Measurements from ENCODE around the gene MAP2. TPM values are rescaled to one million over a fixed set of nuclear protein-coding genes. Genes with fewer than 3 reads are reported as not detected.

The MAP2 gene
- total and polyA plus RNA-seq, 2 of the 8 experiments (the other 6 are each of a cell fraction or from before 2014, with no cell fraction given): 5.9 to 9.4 TPM

DNA sequence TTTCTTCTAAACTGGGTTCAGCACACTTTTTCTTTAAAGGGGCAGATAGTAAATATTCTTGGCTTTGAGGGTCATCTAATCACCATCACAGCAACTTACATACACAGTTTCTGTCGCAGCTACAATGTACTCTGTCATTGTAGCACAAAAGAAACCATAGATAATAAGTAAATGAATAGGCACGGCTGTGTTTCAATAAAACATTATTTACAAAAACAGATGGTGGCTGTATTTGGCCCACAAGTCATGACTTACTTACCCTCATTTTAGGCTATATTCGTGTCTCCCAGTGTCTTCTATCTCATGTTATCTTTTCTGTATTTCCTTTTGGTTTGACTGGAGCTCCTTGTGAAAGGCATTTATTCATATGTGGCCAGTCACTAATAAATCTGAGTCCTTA, 168.3 kb downstream of the MAP2 start:
- ChIA-PET POLR2A (ENCODE audit: partially characterized antibody) (interaction anchor here (1.2 kb wide), 1 partner anchor 23 kb away, joined by 3 read pairs; no protein-coding TSS in a partner anchor), CTCF (ENCODE audit: partially characterized antibody) (no interaction called here)
- Histone ChIP-seq H3K4me2 (ENCODE audit: insufficient read depth in 1 of 2, low read depth in 2 of 2, low read length in 2 of 2) (no peak overlapping the region), H3K36me3 (ENCODE audit: control insufficient read depth in 2 of 4, insufficient read depth in 4 of 4, low read length in 3 of 4) (no peaks in the 10 kb centered on the region), H3K9me3 (ENCODE audit: insufficient read depth in 2 of 2, low read depth in 1 of 2, low read length in 1 of 2) (no peaks in the 10 kb centered on the region), H2AFZ (ENCODE audit: low read length) (no peak overlapping the region), H3K27ac (ENCODE audit: low read depth, low read length) (no peak overlapping the region), H3K56ac (replicated peaks; ENCODE audit: insufficient read length, low read depth, low read length) (no peak overlapping the region), H3K23ac (ENCODE audit: insufficient read length) (no peak overlapping the region), H4K91ac (replicated peaks; ENCODE audit: insufficient read length, low read length) (no peak overlapping the region), H3K18ac (ENCODE audit: extremely low read depth, low read length) (no peak overlapping the region), H3K4ac (replicated peaks; ENCODE audit: insufficient read length, low read depth, low read length) (no peak overlapping the region), H3K14ac (ENCODE audit: insufficient read length) (no peak overlapping the region), H3K4me3 (ENCODE audit: extremely low read depth in 1 of 4, insufficient read depth in 2 of 4, low read depth in 3 of 4, low read length in 4 of 4) (no peak overlapping the region), H2AK5ac (ENCODE audit: low read depth, low read length) (no peak overlapping the region), H3K79me2 (ENCODE audit: control insufficient read depth in 1 of 2, insufficient read depth in 2 of 2, low read length in 2 of 2) (no peaks in the 10 kb centered on the region), H3K79me1 (ENCODE audit: low read depth, low read length) (no peaks in the 10 kb centered on the region), H3K23me2 (ENCODE audit: low read depth, low read length) (no peaks in the 10 kb centered on the region), H3K4me1 (replicated peaks in 1 of 4; ENCODE audit: control insufficient read depth in 3 of 4, insufficient read depth in 4 of 4, low read length in 3 of 4) (no peaks in the 10 kb centered on the region), H4K20me1 (replicated peaks in 1 of 2; ENCODE audit: control insufficient read depth in 1 of 2, insufficient read depth in 2 of 2, low read length in 2 of 2) (no peaks in the 10 kb centered on the region), H3K27me3 (replicated peaks in 1 of 4; ENCODE audit: control insufficient read depth in 3 of 4, extremely low read depth in 1 of 4, insufficient read depth in 3 of 4, low read length in 3 of 4) (no peaks in the 10 kb centered on the region), H2BK20ac (ENCODE audit: low read length) (no peak overlapping the region), H2BK12ac (ENCODE audit: low read depth, low read length) (no peak overlapping the region), H2BK5ac (ENCODE audit: low read depth, low read length) (no peak overlapping the region), H2BK120ac (replicated peaks; ENCODE audit: low read depth, low read length) (no peak overlapping the region), H3K9ac (replicated peaks in 1 of 4; ENCODE audit: extremely low read depth in 1 of 4, low read depth in 3 of 4, low read length in 3 of 4) (no peak overlapping the region), H4K8ac (ENCODE audit: extremely low read depth, insufficient read depth, low read length) (no peak overlapping the region), H2BK15ac (ENCODE audit: low read length) (no peak overlapping the region), H4K5ac (ENCODE audit: insufficient read length, low read depth, low read length) (no peak overlapping the region)
- DNase-seq (ENCODE audit: low read depth in 1 of 2, low spot score in 2 of 2): no peak
- WGBS, 2 experiments (ENCODE audit: extremely low coverage in 1 of 2, insufficient coverage in 1 of 2, insufficient read length in 1 of 2, insufficient replicate concordance in 2 of 2, low coverage in 1 of 2, low lambda C conversion rate in 2 of 2, missing lambda C conversion rate in 1 of 2): 79% methylated on average over 3 of the region's 3 CpGs; no CpG with 5 or more reads in 1 of the 2 experiments
- FAIRE-seq: no peak
- TF ChIP-seq POLR2AphosphoS5 (IDR thresholded peaks at IDR 0.05; ENCODE audit: low read depth, low read length) (no peak), TAF7 (optimal IDR thresholded peaks at IDR 0.05; ENCODE audit: borderline replicate concordance, low read depth, low read length) (no peak), SP2 (IDR thresholded peaks at IDR 0.05; ENCODE audit: low read length) (no peak)

Data from H1 (cell line).